Thyroid gland (tissue), 4 donors: ENCODE results near the gene STOML3. TPM values are rescaled to one million over a fixed set of nuclear protein-coding genes. Genes with fewer than 3 reads are reported as not detected.

Experiments
- DNase-seq, 2 donors: peaks; one replicate each; pipeline ENCODE4 v3.0.0-alpha.2; 2019
- H3K27ac ChIP-seq, 3 donors: fragments of 200-600 bp; sonication (generic); 1 replicate in 2 of 3; 2 replicates in 1 of 3; pipeline ENCODE4 v1.5.1; 2016 to 2019; ENCODE audit warnings: mild to moderate bottlenecking in 1 of 3, moderate library complexity in 1 of 3
- H3K27me3 ChIP-seq: fragments of 200-600 bp; sonication (generic); one replicate; pipeline ENCODE4 v1.5.1; 2019
- H3K36me3 ChIP-seq, 2 donors: fragments of 200-600 bp; sonication (generic); one replicate each; pipeline ENCODE4 v1.5.1; 2016 to 2019
- H3K4me1 ChIP-seq, 2 donors: fragments of 200-600 bp; sonication (generic); one replicate each; pipeline ENCODE4 v1.5.1; 2017 to 2019
- H3K4me3 ChIP-seq, 3 donors: fragments of 200-600 bp; sonication (generic); replicated peaks in 1 of 3; 1 replicate in 2 of 3; 2 replicates in 1 of 3; pipeline ENCODE4 v1.5.1; 2016; ENCODE audit warnings: mild to moderate bottlenecking in 1 of 3
- H3K9me3 ChIP-seq: fragments of 200-600 bp; sonication (generic); one replicate; pipeline ENCODE4 v1.5.1; 2017
- POLR2A ChIP-seq, 2 donors: fragments of 450-650 bp; IDR thresholded peaks; one replicate each; pipeline ENCODE4 v1.6.1; 2017; ENCODE audit warnings: antibody characterized with exemption in 2 of 2, mild to moderate bottlenecking in 2 of 2, moderate library complexity in 1 of 2
- WGBS, 2 donors: methylation state at CpG; one replicate each; pipeline ENCODE4 v1.1.5; 2017; 5-methylcytosine and 5-hydroxymethylcytosine counted together
- intact Hi-C: fragments of 100-400 bp; cut with DNase I; formaldehyde crosslinking; loops from one replicate; pipeline ENCODE4 v1.15.1; 2023
- total RNA-seq, 4 donors: library from RNA; depleted of rRNA; stranded (reverse); fragments of >200 nt; gene quantifications; one replicate each; pipeline ENCODE4 v1.2.3, GENCODE V29; 2016
- TF ChIP-seq, protein P1 (sequence below), 6 experiments: fragments of 200-600 bp in 3 of 6; fragments of 450-650 bp in 3 of 6; sonication (generic) in 3 of 6; IDR thresholded peaks; one replicate each; pipeline ENCODE4 v1.5.1; 2016 to 2019; ENCODE audit warnings: antibody characterized with exemption in 6 of 6, mild to moderate bottlenecking in 2 of 6, inconsistent platforms in 1 of 6, moderate library complexity in 1 of 6

The STOML3 gene
- total RNA-seq, 4 donors from 2014 or later: not detected

DNA sequence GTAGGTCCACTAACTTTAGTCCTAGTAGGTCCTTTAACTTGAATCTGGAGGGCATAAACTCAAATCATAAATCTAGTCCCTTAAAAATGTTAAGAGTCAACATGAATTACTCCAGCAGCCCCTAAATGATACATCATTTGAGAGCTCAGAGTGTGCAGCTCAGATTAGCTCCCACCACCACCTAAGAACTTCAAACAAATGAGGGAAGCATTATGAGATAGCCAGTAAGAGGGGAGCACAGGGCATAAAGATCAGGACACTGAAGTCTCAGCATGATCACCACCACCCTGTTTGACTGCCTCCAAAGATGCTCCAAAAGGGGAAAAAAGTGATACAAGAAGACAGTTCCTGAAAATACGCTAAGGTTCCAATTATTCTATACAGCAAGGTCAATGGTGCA, 41.5 kb upstream of the STOML3 start:
- H3K4me1 ChIP-seq: peaks cover 15% of the 10 kb centered on the region in 2 donors
- WGBS, 2 donors: 99 to 100% methylated on average over 1 of the region's 1 CpG
- intact Hi-C loops: no loop called here
- H3K27me3 ChIP-seq: no peaks in the 10 kb centered on the region
- H3K36me3 ChIP-seq: peaks cover 0 to 3% of the 10 kb centered on the region in 2 donors
- TF ChIP-seq, protein P1, sequence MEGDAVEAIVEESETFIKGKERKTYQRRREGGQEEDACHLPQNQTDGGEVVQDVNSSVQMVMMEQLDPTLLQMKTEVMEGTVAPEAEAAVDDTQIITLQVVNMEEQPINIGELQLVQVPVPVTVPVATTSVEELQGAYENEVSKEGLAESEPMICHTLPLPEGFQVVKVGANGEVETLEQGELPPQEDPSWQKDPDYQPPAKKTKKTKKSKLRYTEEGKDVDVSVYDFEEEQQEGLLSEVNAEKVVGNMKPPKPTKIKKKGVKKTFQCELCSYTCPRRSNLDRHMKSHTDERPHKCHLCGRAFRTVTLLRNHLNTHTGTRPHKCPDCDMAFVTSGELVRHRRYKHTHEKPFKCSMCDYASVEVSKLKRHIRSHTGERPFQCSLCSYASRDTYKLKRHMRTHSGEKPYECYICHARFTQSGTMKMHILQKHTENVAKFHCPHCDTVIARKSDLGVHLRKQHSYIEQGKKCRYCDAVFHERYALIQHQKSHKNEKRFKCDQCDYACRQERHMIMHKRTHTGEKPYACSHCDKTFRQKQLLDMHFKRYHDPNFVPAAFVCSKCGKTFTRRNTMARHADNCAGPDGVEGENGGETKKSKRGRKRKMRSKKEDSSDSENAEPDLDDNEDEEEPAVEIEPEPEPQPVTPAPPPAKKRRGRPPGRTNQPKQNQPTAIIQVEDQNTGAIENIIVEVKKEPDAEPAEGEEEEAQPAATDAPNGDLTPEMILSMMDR (IDR thresholded peaks at IDR 0.05): no peak
- no peak for TF ChIP-seq POLR2A (IDR thresholded peaks at IDR 0.05)
- no peak overlapping the region for H3K27ac ChIP-seq
- H3K4me3 ChIP-seq: no peak overlapping the region
- no peak for DNase-seq
- H3K9me3 ChIP-seq: no peaks in the 10 kb centered on the region

DNA sequence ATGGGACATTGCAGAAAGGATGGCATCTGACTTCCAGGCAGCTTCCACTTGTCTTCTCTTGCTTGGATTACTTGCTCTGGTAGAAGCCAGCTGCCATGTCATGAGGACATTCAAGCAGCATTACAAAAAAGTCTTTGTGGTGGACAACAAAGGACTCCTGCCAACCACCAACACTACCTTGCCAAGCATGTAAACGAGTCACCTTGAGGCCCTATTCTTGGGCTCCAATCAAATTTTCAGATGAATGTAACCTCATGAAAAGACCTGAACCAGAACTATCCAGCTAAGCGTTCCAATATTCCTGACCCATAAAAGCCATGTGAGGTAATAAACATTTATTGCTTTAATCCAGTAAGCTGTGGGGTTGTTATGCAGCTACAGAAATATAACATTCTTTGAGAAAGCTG, 34.8 kb upstream of the STOML3 start:
- intact Hi-C loops: no loop called here

DNA sequence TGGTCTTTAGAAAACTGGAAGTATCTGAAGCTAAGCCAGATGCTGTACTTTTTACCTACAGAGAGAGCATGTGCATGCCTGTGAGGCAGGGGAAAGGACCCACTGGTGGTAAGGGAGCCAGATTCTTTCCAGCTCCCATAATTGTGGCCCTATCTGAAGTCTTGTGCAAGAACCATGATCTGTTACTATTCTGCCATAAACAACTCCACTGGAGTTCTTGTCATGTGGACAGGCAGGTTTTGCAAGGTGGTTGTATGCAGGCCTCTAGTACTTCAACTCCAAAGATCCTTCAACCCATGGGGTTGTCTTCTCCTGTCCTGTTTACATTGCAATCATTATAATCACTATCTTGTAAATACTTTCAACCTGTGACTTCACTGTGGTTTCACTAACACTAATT, 33.1 kb upstream of the STOML3 start:
- H3K4me1 ChIP-seq: peaks cover 0 to 15% of the 10 kb centered on the region in 2 donors
- intact Hi-C loops: no loop called here
- DNase-seq: peak; percentile 5 to 12
- H3K27ac ChIP-seq: peak overlapping the region in 1 of 3 donors; percentile 25
- H3K36me3 ChIP-seq: peaks cover 6 to 38% of the 10 kb centered on the region in 2 donors
- no peaks in the 10 kb centered on the region for H3K9me3 ChIP-seq
- no peak overlapping the region for H3K4me3 ChIP-seq
- H3K27me3 ChIP-seq: no peaks in the 10 kb centered on the region
- TF ChIP-seq POLR2A (IDR thresholded peaks at IDR 0.05): no peak
- TF ChIP-seq, protein P1 (IDR thresholded peaks at IDR 0.05): no peak

More for the DNA sequence above, 34.8 kb upstream of the STOML3 start:
- no peak for TF ChIP-seq POLR2A (IDR thresholded peaks at IDR 0.05)
- Histone ChIP-seq H3K27me3 (no peaks in the 10 kb centered on the region), H3K36me3 (peaks cover 6 to 38% of the 10 kb centered on the region in 2 donors), H3K4me3 (no peak overlapping the region), H3K27ac (no peak overlapping the region), H3K9me3 (no peaks in the 10 kb centered on the region), H3K4me1 (peaks cover 0 to 15% of the 10 kb centered on the region in 2 donors)
- no peak for DNase-seq
- 77 to 78% methylated on average over 2 of the region's 2 CpGs for WGBS, 2 donors

DNA sequence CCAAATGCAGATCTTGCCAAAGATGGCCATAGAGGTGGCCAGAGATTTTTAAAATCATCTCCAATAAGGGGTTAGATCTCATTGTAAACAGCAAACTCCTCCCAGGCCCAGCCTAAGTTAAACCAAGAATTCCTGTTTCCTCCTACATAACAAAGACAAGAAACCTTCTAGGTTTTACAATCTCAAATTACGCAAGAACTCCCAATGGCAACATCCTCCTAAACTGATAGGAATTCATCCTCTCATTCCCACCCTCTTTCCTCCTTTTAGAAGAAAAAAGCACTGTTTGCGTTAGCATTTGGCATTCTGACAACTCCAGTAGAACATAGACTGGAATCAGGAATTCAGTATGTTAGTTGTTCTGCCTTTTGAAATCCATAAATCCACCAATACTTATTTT, 32.7 kb upstream of the STOML3 start:
- H3K4me3 ChIP-seq: no peak overlapping the region
- no peaks in the 10 kb centered on the region for H3K27me3 ChIP-seq
- DNase-seq: no peak
- TF ChIP-seq, protein P1 (IDR thresholded peaks at IDR 0.05): no peak
- no peak for TF ChIP-seq POLR2A (IDR thresholded peaks at IDR 0.05)
- intact Hi-C loops: no loop called here
- 71 to 74% methylated on average over 2 of the region's 2 CpGs for WGBS, 2 donors
- H3K4me1 ChIP-seq: peaks cover 0 to 15% of the 10 kb centered on the region in 2 donors
- no peaks in the 10 kb centered on the region for H3K9me3 ChIP-seq
- H3K36me3 ChIP-seq: peaks cover 6 to 38% of the 10 kb centered on the region in 2 donors
- H3K27ac ChIP-seq: peak overlapping the region in 1 of 3 donors; percentile 25

DNA sequence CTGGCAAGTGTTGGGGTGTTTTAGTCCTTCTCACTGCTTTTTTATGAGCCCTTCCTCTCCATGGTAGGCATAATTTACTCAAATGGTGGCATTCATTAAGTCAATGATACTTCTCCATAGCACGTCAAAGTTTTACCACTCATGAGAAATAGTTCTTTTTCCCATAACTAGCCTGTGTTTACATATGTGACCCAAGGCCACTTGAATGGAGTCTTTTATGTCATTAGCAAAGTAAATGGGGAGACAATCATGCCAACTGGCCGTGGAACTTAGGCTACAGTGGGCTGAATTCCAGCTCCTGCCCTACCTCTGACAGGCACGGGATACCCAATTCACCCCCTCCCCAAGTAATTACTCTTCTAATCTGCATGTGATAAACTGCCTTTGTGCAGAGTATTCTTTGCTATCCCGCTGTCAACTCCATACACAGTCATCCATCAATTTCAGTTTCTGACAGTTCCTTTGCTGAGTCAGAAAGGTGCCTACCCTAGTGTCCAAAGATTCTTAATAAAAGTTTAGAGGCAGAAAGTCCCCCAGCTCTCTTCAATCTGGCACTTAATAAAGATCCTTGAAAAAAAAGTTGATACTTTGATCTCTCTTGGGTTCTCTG, 30.3 kb upstream of the STOML3 start:
- no peak for DNase-seq
- no peak for TF ChIP-seq POLR2A (IDR thresholded peaks at IDR 0.05)
- TF ChIP-seq, protein P1 (IDR thresholded peaks at IDR 0.05): no peak
- Histone ChIP-seq H3K4me1 (peaks cover 0 to 15% of the 10 kb centered on the region in 2 donors), H3K9me3 (no peaks in the 10 kb centered on the region), H3K27me3 (no peaks in the 10 kb centered on the region), H3K36me3 (peaks cover 21 to 36% of the 10 kb centered on the region in 2 donors), H3K4me3 (no peak overlapping the region), H3K27ac (no peak overlapping the region)
- intact Hi-C loops: no loop called here
- 85 to 89% methylated on average over 4 of the region's 4 CpGs for WGBS, 2 donors
